ENCODE results near the gene KCNH5. TPM values are rescaled to one million over a fixed set of nuclear protein-coding genes. Genes with fewer than 3 reads are reported as not detected.
A peak's percentile ranks its signal among the peaks of the same experiment; 100 is the strongest.

The KCNH5 gene
- total RNA-seq, 1 donor from 2014 or later = not detected

DNA sequence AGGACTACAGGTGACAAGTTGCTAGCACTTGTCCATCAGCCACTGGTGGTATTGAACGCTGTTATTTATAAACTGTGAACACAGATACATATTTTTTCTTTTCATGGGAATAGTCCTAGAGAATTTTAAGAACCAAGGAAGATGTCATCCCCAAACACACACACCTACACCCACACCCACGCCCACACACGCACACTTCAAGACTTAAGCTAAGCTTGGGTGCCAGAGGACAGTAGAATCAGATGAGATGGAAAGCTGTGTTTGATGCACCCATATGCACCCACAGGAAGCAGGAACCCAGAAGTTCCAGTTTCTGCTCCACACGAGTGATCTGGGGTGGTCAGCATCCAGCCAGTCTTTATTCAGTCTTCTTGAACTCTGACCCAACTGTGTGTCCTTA lies 348.3 kb downstream of the KCNH5 start:
- ATAC-seq (ENCODE audit: poor library complexity) = no peak
- no peak for DNase-seq
- intact Hi-C loops (cut with DNase I) = no loop called here

DNA sequence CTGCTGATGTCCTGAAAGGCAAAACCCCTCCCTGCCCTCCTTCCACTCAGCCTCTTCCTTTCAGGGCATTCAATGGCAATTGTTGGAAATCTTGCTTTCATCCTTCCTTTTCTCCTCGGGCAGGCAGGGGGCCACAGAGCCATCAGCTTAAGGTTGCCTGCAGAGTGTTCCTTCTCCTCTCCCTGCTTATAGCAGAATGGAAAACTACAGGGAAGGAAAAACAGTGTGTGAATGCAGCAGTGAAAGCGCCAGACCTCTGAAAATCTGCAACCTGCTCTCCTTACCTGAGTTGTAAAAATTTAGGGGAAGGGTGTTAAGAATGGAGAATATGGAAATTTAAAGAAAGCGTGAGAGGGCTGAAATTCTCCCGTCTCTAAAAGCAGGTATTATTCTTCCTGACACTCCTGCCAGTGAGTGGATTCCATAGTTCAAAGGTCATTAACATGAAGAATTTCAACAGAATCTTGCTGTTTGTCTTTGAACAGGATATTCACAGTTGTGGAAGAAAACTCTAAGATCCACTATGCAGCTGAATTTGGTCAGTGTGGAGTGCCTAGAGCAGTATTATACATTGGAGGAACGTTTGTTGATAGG lies 348.8 kb downstream of the KCNH5 start:
- intact Hi-C loops (cut with DNase I) = no loop called here
- DNase-seq = no peak
- ATAC-seq (ENCODE audit: poor library complexity) = no peak

DNA sequence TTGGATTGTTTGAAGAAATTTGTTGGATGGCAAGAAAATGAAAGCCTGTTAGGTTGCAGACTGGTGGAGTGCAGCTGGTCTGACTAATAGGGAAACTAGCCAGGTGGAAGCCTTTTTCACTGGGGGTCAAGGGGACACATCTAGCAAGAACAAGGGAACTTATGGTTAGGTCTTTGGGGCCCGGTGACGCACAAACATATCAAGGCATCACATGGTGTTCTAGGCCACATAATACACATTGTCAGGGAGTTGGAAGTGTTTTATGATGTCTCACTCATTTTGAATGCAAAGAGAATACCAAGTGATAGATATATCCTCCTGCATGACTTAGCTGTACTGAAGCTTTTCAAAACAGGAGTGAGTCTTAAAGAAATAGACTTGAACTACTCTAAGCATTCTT lies 351.2 kb downstream of the KCNH5 start:
- intact Hi-C loops (cut with DNase I) = no loop called here
- ATAC-seq (ENCODE audit: poor library complexity) = no peak
- DNase-seq = no peak

DNA sequence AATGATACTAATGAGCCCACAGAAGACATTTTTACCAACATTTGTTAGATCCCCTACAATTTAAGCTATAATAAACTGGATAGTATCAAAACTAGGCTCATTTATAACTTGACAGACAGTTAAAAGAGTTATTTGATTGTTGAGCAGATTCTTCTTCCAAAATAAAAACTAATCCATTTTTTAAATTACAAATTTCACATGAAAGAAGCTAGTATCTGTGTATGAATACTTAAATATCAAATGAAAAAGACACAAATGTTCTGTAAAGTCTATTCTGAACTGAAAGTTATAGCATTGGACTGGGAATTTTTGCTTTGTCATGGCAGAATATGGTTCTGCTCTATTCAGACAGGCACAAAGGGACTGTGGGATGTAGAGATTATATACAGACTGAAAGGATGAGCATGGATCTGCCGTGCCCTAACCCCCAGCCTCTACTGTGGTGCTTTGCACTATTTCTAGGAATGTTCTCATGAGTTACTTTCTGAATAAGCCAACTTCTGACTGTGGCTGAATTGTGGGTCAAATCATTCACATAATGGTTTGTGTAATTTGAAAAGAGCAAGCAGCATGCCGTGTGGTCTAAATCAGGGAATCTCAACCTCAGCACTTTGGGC lies 352.7 kb downstream of the KCNH5 start:
- no peak for ATAC-seq (ENCODE audit: poor library complexity)
- no peak for DNase-seq
- intact Hi-C loops (cut with DNase I) = no loop called here

DNA sequence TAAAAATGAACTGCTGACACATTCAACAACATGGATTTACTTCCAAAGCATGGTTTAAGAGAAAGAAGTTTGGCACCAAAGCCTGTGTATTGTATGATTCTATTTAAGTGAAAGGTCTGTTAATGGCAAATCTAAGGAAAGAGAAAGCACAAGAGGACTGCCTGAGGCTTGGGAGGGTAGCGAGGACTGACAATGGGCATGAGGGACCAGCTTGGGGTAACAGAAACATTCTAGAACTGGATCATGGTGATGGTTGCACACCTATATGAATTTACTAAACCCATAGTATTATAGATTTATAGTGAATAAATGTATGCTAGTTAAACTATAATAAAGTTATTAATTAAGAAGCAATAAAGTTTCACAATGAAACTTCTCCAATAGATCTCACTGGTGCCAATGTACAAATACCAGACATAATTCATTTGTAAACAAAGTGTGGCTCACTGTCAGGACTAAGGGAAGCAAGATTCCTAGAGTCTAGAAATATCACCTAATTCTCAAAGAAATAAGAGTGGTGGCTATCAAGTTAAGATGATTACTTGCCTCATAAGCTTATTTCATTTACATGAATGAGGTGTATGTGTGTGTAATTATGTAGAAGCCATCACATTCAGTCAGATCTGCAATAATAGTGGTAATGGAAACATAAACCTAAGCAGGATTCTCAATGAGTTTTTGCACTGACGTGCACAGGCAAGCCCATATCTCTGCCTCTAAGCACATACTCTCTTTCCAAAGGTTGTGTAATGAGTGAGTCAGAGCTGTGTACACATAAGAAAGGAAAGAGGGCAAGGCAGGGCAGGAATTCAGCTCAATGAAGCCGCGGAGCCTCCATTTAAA lies 353.4 kb downstream of the KCNH5 start:
- ATAC-seq (ENCODE audit: poor library complexity) (peak; percentile 85), DNase-seq (no peak)
- intact Hi-C loops (cut with DNase I) = no loop called here

DNA sequence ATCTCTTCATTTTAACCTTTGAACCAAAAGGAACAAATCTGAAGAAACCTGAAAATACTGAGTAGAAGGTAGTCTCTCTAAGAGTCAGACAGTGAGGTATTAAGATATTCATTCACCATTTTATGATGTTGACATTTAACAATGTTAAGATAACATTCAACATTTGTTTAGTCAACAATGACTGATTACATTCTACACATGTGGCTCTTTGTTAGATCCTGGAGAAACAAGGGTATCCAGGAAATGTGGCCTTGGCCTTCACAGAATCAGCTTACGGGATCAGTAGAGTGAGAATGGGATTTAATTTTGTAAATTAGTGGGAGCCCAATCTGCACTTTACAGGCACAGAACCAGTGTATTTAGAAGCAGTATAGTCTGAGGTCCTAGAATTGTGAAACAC lies 355.5 kb downstream of the KCNH5 start:
- ATAC-seq (ENCODE audit: poor library complexity) = no peak
- no peak for DNase-seq
- intact Hi-C loops (cut with DNase I) = no loop called here

DNA sequence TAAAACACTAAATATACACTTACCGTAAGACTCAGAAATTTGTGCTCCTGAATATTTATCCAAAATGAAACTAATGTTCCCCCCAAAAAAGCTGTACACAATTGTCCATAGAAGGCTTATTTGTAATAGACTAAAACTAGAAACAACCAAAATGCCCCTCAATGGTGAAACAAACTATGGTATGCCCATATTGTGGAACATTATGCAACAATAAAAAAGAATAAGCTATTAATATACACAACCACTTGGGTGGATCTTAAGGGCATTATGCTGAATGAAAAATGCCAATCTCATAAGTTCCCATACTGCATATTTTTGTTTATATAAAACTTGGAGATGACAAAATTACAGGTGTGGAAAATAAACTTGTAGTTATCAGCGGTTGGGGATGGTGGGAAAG lies 357.4 kb downstream of the KCNH5 start:
- DNase-seq (no peak), ATAC-seq (ENCODE audit: poor library complexity) (no peak)
- intact Hi-C loops (cut with DNase I) = no loop called here

DNA sequence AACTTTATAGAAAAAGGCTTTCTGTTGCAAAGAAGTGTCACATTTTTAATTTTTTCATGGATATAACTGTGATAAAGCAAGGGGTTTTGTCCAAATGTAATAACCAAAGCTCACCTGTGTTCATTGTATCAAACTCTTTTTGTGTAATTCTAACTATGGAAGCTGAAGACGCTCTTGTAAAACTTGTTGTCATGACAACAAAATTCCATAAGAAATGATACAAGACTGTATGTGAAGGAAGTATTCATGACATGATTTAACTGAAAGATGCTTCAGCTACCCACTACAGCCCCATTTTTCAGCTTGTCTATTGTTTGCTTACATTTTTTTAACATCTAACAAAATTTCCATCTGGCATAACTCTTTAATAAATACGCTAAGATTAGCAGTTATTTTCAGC lies 360.9 kb downstream of the KCNH5 start:
- ATAC-seq (ENCODE audit: poor library complexity) (no peak), DNase-seq (no peak)
- intact Hi-C loops (cut with DNase I) = no loop called here

DNA sequence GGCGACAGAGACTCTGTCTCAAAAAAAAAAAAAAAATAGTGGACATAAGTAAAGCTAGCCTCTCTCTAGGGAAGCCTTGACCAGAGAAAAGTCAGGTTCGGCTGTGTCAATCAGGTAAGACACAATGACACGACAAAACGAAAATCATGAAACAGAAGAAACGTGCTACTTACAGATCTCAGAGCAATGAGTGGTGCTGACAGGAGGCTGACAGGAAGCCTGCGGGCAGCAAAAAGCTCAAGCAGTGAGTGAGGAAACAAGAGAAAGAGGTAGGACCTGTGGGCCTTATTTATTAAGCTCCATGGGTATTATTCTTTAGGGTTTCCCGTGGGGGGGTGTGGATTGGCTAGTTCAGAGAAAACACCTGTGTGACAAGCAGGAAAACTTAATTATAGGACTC lies 363.1 kb downstream of the KCNH5 start:
- intact Hi-C loops (cut with DNase I) = no loop called here
- ATAC-seq (ENCODE audit: poor library complexity) = no peak

DNA sequence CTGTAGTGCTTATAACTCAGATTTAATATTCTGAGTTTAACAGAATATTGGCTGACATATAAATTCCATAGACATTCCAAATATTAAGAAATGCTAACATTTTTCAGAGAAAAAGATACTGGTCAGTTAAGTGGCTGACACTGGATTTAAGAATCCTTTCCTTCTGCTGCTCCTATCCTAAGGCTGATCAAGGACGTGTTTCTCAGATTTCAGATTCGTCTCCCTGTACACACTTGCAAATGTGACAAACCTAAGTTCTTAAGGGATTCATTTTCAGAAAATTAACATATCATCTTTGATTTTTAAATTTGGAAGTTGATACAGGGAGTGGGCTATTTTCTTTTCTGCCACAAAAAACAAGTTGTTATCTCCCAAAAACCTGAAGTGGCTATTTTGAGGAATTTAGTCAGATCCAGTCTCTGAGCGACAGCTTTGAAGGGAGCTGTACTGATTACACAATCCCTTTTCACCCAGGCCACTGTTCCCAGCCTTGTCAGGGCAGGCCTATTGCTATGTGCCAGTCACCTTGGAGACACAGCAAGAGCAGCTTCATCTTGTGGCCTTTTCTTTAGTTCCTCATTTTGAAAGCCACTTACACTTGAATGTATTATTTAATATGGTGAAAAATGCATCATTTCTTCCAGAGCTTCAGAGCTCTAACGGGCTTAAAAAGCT lies 370.6 kb downstream of the KCNH5 start:
- intact Hi-C loops (cut with DNase I) = no loop called here
- ATAC-seq (ENCODE audit: poor library complexity) (no peak), DNase-seq (no peak)

More for the DNA sequence above, 363.1 kb downstream of the KCNH5 start:
- DNase-seq = no peak

DNA sequence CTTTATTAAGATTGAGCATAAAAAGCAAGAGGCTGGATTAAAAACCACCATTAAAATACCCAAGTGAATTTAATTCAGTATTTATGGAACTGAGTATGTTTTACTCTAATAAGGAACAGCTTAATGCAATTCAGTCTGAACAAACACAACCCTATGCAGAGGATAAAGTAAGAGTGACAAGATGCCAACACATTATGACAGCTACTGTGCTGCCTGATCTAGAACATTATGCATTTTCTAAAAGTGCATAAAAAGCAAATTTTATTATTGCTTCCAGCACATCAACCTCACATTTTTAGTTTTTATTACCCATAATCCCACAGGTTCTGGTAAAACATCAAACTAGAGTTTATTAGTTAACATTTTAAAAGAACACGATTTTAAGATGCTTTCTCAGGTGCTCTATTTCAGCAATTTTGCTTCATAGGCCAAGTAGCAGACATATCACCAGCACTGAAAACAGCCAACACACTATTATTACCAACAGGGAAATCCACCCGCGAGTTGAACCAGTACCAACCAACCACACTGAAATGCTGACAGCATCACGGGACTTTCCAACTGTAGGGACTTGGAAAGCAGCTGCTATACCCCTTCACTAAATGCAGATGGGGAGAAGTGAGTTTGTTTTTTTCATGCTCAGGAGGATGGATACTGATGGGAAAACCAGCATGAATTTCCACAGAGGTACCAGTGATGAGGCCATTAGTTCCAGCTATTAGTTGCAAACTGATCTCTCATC lies 372.1 kb downstream of the KCNH5 start:
- intact Hi-C loops (cut with DNase I) = no loop called here
- ATAC-seq (ENCODE audit: poor library complexity) = no peak

DNA sequence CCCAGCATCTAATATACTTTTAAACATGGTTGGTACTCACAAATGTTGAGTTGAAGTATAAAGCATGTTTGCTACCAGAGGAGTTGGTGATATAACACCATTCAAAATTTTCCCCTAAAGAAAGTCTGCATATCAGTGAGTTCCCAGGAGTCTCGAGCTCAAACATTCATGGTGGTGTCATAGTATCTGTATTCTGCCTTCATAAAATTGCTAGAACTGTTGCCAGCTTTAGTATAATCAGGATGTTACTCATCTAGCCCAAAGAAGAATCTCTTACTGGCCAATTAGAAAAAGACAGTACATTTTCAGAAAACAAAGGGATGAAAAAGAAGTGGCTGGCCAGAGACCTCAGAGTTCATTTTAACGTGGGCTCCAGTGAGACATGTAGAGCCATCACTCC lies 374.7 kb downstream of the KCNH5 start:
- intact Hi-C loops (cut with DNase I) = no loop called here
- ATAC-seq (ENCODE audit: poor library complexity) (no peak), DNase-seq (no peak)

More for the DNA sequence above, 372.1 kb downstream of the KCNH5 start:
- DNase-seq = no peak

DNA sequence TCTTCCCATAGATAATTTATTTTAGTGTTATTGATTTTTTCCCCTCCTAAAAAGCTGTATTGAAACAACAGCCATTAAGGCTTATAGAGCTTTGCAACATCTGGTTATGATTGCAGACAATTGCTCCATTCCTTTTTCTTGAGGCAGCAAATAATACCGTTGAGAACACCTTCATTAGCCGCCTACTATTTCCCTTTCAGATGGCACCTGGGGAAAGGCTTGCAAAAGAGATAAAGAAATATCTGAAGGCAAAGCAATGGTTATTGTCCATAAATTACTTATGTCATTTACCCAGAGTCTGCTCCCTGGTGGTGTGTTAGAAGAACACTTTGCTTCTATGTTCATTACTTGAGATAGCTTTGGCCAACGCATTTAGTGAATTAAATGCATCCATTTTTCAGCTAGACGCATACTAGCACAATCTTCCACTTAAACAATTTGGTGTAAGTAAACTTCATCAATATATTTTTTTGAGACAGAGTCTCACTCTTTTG lies 377.8 kb downstream of the KCNH5 start:
- ATAC-seq (ENCODE audit: poor library complexity) = no peak
- DNase-seq = no peak
- intact Hi-C loops (cut with DNase I) = no loop called here

DNA sequence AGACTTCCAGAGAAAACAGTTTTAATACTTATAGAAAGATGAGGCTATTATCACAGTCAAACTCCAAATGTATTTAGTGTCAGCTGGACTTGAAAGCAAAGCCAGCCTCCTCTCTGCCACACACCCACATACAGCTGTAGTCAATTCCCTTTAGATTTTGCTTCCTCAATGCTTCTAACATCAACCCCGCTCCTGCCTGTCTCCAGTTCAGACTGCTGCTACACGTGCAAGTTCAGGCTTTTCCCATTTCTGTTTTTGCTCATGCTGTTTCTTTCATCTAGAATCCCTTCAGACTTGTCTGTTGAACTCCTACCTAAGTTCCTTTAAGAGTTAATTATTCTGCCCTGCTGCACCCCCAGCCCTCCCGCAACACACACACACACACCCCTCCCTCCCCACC lies 380.0 kb downstream of the KCNH5 start:
- ATAC-seq (ENCODE audit: poor library complexity) (no peak), DNase-seq (no peak)
- intact Hi-C loops (cut with DNase I) = no loop called here

DNA sequence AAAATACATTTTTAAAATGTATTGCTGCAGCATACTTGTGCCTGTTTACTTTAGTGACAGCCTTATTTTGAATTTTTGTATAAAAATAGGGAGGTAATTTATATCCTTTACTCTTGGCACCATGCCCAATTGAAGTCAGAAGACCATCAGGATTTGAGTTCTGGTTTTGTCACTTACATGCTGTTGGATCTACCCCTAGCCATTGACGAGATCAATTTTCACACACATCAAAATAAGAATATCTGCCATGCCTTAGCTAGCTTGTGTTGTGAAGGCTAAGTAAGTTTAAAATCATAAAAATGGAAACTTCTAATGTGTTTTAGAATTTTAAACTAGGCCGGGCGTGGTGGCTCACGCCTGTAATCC lies 381.8 kb downstream of the KCNH5 start:
- DNase-seq (no peak), ATAC-seq (ENCODE audit: poor library complexity) (no peak)
- intact Hi-C loops (cut with DNase I) = no loop called here

DNA sequence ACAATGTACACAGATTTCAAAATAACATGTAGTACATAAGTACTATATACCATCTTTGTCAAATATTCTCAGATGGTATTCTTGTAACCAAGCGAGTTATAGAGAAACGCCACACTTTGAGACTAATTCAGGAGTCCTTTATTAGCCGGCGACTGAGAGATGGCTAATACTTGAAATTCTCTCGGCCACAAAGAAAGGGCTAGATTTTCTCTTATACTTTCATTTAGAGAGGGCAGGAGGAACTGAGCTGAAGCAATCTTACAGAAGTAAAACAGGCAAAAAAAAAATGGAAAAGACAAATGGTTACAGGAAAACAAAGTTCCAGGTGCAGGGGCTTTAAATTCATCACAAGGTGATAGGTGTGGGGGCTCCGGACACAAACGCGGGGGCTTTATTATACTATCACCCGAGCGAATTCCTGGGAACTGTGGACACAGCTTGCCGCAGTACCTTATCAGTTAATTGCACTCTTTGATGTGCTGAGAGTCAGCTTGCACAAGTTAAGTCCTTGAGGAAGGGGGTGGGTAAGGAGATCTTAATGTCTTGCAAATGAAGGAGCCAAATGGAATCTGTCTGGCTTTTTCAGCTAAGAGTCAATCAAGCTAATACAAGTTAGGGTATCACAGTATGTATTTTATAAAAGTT lies 382.3 kb downstream of the KCNH5 start:
- ATAC-seq (ENCODE audit: poor library complexity) = no peak
- intact Hi-C loops (cut with DNase I) = no loop called here

DNA sequence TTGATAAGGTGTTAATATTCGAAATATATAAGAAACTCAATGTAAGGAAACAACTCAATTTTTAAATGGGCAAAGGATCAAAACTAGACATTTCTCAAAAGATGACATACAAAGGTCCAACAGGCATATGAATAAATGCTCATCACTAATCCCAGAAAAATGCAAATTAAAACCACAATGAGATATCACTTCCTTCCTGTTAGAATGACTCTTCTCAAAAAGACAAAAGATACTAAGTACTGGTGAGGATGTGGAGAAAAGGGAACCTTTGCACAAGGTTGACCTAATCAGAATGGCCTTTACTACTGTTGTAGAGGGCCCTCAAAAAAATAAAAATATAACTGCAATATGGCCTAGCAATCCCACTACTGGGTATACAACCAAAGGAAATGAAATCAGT lies 383.4 kb downstream of the KCNH5 start:
- ATAC-seq (ENCODE audit: poor library complexity) = no peak
- DNase-seq = no peak
- intact Hi-C loops (cut with DNase I) = no loop called here

More for the DNA sequence above, 382.3 kb downstream of the KCNH5 start:
- DNase-seq = no peak

DNA sequence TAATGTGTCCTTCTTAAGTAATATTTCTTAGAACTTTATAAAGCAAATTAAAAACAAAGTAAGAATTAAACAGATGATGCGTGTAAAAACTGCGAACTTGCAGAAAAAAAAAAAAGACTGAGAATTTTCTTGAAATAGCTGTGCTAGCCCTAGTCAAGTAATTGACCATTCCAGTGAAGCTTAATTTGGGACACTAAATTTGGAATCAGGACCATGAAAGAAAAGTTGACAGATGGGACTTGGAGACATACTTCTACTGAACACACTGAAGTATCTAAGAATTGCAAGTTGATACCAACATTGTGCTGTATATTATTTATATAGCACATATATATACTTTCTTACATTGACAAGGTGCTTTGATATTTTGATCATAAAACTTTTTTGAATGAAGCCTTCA lies 386.6 kb downstream of the KCNH5 start:
- no peak for ATAC-seq (ENCODE audit: poor library complexity)
- no peak for DNase-seq
- intact Hi-C loops (cut with DNase I) = no loop called here
